K562 (cell line): Measurements from ENCODE around the gene TMEM108. TPM values are rescaled to one million over a fixed set of nuclear protein-coding genes. Genes with fewer than 3 reads are reported as not detected.

Experiments
- ATAC-seq: fragments of 200-7000 bp; cut with Tn5 transposase; 3 replicates; pipeline ENCODE4 v1.9.1; 2020; ENCODE audit warnings: moderate library complexity
- BruUV-seq: library from RNA; stranded (reverse); fragments of 400-500 nt; replicated peaks from 2 replicates; lab custom pipeline; 2021; lab: Mats Ljungman, UMichigan
- CTCF ChIA-PET: fragments of 300-600 bp; formaldehyde crosslinking; extraction: SDS; loops from one replicate; lab custom pipeline; 2021; ENCODE audit warnings: low intra/inter-chr PET ratio; lab: Yijun Ruan, JAX
- POLR2A ChIA-PET: fragments of 300-600, 350-650 bp; sonication (Branson Sonifier 250); formaldehyde crosslinking; extraction: SDS; loops from one replicate; lab custom pipeline; 2021; ENCODE audit warnings: antibody characterized with exemption, inconsistent platforms; lab: Yijun Ruan, JAX
- DNase-seq, 4 experiments: peaks; one replicate each; pipeline versions ENCODE4 v3.0.0 to v3.0.0-alpha.2; 2011 to 2018; ENCODE audit warnings: low spot score in 3 of 4, mixed read lengths in 3 of 4; ENCODE audit errors: extremely low read depth in 1 of 4
- FAIRE-seq: peaks from 2 replicates; lab custom pipeline; 2011; peaks lifted over from hg19 to GRCh38; lab: Jason Lieb, UNC
- H2AFZ ChIP-seq: 2 replicates; pipeline ENCODE4 v1.6.0; 2011; ENCODE audit warnings: low read depth, low read length, control low read depth, inconsistent platforms
- H3K27ac ChIP-seq: fragments of 200-600 bp; 3 replicates; pipeline ENCODE4 v1.8.0; 2011; ENCODE audit warnings: low read depth, mild to moderate bottlenecking, control low read depth, inconsistent platforms, low read length, moderate library complexity, mixed read lengths; ENCODE audit errors: extremely low read depth
- H3K27me3 ChIP-seq, 2 experiments: fragments of 300-600 bp in 1 of 2; 2 replicates in 1 of 2; 3 replicates in 1 of 2; pipeline versions ENCODE4 v1.6.0 to v1.8.0; 2011; ENCODE audit warnings: inconsistent platforms in 2 of 2, low read length in 2 of 2, mild to moderate bottlenecking in 1 of 2, mixed read lengths in 1 of 2, moderate library complexity in 1 of 2; ENCODE audit not compliant: control insufficient read depth in 2 of 2, insufficient read depth in 2 of 2
- H3K36me3 ChIP-seq: fragments of 300-600 bp; 3 replicates; pipeline ENCODE4 v1.8.0; 2011; ENCODE audit warnings: mild to moderate bottlenecking, low read length, inconsistent platforms; ENCODE audit not compliant: control insufficient read depth, insufficient read depth
- H3K4me1 ChIP-seq, 2 experiments: fragments of 200-600 bp in 1 of 2; replicated peaks in 1 of 2; 2 replicates in 1 of 2; 3 replicates in 1 of 2; pipeline versions ENCODE4 v1.5.1 to v1.8.0; 2011; ENCODE audit warnings: inconsistent platforms in 2 of 2, low read length in 2 of 2, mild to moderate bottlenecking in 1 of 2, mixed read lengths in 1 of 2, moderate library complexity in 1 of 2; ENCODE audit not compliant: control insufficient read depth in 2 of 2, insufficient read depth in 2 of 2
- H3K4me2 ChIP-seq: 2 replicates; pipeline ENCODE4 v1.6.1; 2011; ENCODE audit warnings: low read length, control low read depth, inconsistent platforms, mixed read lengths; ENCODE audit not compliant: insufficient read depth
- H3K4me3 ChIP-seq: fragments of 200-600 bp; sonication (generic), shearing (Covaris generic); 2 replicates; pipeline ENCODE4 v1.5.1; 2016; ENCODE audit warnings: control low read depth, inconsistent platforms
- H3K79me2 ChIP-seq: fragments of 200-600 bp; 3 replicates; pipeline ENCODE4 v1.8.0; 2011; ENCODE audit warnings: low read length, inconsistent platforms; ENCODE audit not compliant: control insufficient read depth, insufficient read depth
- H3K9ac ChIP-seq, 2 experiments: 2 replicates each; pipeline versions ENCODE4 v1.6.0 to v1.6.1; 2011; ENCODE audit warnings: low read depth in 2 of 2, low read length in 2 of 2, control low read depth in 1 of 2, inconsistent platforms in 1 of 2, mild to moderate bottlenecking in 1 of 2, mixed read lengths in 1 of 2; ENCODE audit not compliant: insufficient read depth in 1 of 2
- H3K9me1 ChIP-seq: one replicate; pipeline ENCODE4 v1.6.0; 2011; ENCODE audit warnings: inconsistent platforms, mild to moderate bottlenecking, low read length, moderate library complexity; ENCODE audit not compliant: control insufficient read depth, insufficient read depth
- H3K9me3 ChIP-seq: replicated peaks from 2 replicates; pipeline ENCODE4 v1.5.1; 2011; ENCODE audit warnings: low read depth, low read length, inconsistent platforms; ENCODE audit not compliant: control insufficient read depth, insufficient read depth
- H4K20me1 ChIP-seq: replicated peaks from 2 replicates; pipeline ENCODE4 v1.6.1; 2011; ENCODE audit warnings: low read length, inconsistent platforms, mixed read lengths; ENCODE audit not compliant: control insufficient read depth, insufficient read depth
- CHD1 ChIP-seq: fragments of 200-600 bp; sonication (generic); IDR thresholded peaks from one replicate; pipeline ENCODE4 v1.6.1; 2012; ENCODE audit warnings: mild to moderate bottlenecking, moderate library complexity, low read length, inconsistent platforms
- DNMT1 ChIP-seq: fragments of 450-650 bp; IDR thresholded peaks from 2 replicates; pipeline ENCODE4 v1.6.1; 2016; ENCODE audit warnings: antibody characterized with exemption, mild to moderate bottlenecking
- ESRRB ChIP-seq: fragments of 250-450 bp; sonication (Bioruptor Pico); IDR thresholded peaks from 2 replicates; pipeline ENCODE4 v1.5.0; 2020; ENCODE audit warnings: mild to moderate bottlenecking, moderate library complexity, borderline replicate concordance
- HEY1 ChIP-seq: fragments of 250-450 bp; sonication (Bioruptor Pico); IDR thresholded peaks from 2 replicates; pipeline ENCODE4 v1.5.0; 2020; ENCODE audit warnings: mild to moderate bottlenecking, moderate library complexity, borderline replicate concordance
- POLR2AphosphoS5 ChIP-seq: IDR thresholded peaks from 2 replicates; pipeline ENCODE4 v1.6.1; 2011; ENCODE audit warnings: mild to moderate bottlenecking, low read depth, low read length, moderate library complexity; ENCODE audit not compliant: control insufficient read depth, insufficient read depth
- STAG1 ChIP-seq: sonication (generic); formaldehyde crosslinking; IDR thresholded peaks from 2 replicates; pipeline ENCODE4 v1.5.0; 2020; ENCODE audit warnings: missing genetic modification reagents, borderline replicate concordance
- TFAM ChIP-seq: fragments of 250-450 bp; sonication (Bioruptor Pico); conservative IDR thresholded peaks from 2 replicates; pipeline ENCODE4 v1.5.0; 2021; ENCODE audit warnings: mild to moderate bottlenecking, moderate library complexity
- ZNF175 ChIP-seq: fragments of 200-800 bp; sonication (Bioruptor generic); IDR thresholded peaks from 2 replicates; pipeline ENCODE4 v1.6.1; 2016; ENCODE audit warnings: low read depth, mild to moderate bottlenecking, missing genetic modification characterization, missing compliant biosample characterization
- ZNF586 ChIP-seq: fragments of 450-650 bp; formaldehyde crosslinking; conservative IDR thresholded peaks from 2 replicates; pipeline ENCODE4 v1.4.0; 2020; ENCODE audit warnings: mild to moderate bottlenecking, moderate library complexity
- WGBS: fragments of 100-300 bp; shearing (Covaris generic); methylation state at CpG from one replicate; pipeline ENCODE4 v1.1.6; 2016; ENCODE audit warnings: low coverage, mixed read lengths; ENCODE audit not compliant: insufficient coverage; ENCODE audit errors: missing lambda C conversion rate; 5-methylcytosine and 5-hydroxymethylcytosine counted together
- in situ Hi-C: fragments of 300-500 bp; cut with MboI; formaldehyde crosslinking; loops from 4 replicates; pipeline ENCODE4 v1.15.0; 2018; ENCODE audit warnings: inconsistent platforms, mixed read lengths
- intact Hi-C: fragments of 100-400 bp; cut with micrococcal nuclease; formaldehyde crosslinking; loops from 2 replicates; pipeline ENCODE4 v1.14.2; 2022
- polyA plus RNA-seq, 8 experiments: library from polyadenylated mRNA; depleted of rRNA in 4 of 8; stranded (reverse) in 5 of 8; unstranded in 3 of 8; fragments of >200 nt; fragmentation: Nextera tagmentation in 2 of 8; fragmentation: Illumina TruSeq in 1 of 8; extraction: Ambion mirVana in 2 of 8; extraction: Trizol in 1 of 8; gene quantifications; 2 replicates each; pipeline versions ENCODE4 v1.2.1 to v1.2.3, GENCODE V29; 2011 to 2014; ENCODE audit warnings: inconsistent platforms in 1 of 8, missing spikeins in 1 of 8
- total RNA-seq, 7 experiments: library from RNA; depleted of rRNA in 6 of 7; stranded (reverse); fragments of >200 nt in 6 of 7; fragmentation: Illumina TruSeq in 2 of 7; extraction: Trizol in 2 of 7; gene quantifications; 2 replicates each; pipeline versions ENCODE4 v1.2.1 to v1.2.3, GENCODE V29; 2011 to 2021; ENCODE audit warnings: low replicate concordance in 1 of 7
- TF ChIP-seq, protein P1 (sequence below): fragments of 200-600 bp; sonication (generic); IDR thresholded peaks from one replicate; pipeline ENCODE4 v1.6.1; 2012; ENCODE audit warnings: mild to moderate bottlenecking, low read depth, low read length, inconsistent platforms
- TF ChIP-seq, protein P2 (sequence below): sonication (generic); formaldehyde crosslinking; IDR thresholded peaks from 2 replicates; pipeline ENCODE4 v1.8.0; 2022; ENCODE audit warnings: missing genetic modification reagents, mild to moderate bottlenecking, moderate library complexity, borderline replicate concordance

The TMEM108 gene
- total and polyA plus RNA-seq, 9 of the 15 experiments (the other 6 are each of a cell fraction or from before 2014, with no cell fraction given), result 0.65 to 11.1 (median 3.4) TPM

DNA sequence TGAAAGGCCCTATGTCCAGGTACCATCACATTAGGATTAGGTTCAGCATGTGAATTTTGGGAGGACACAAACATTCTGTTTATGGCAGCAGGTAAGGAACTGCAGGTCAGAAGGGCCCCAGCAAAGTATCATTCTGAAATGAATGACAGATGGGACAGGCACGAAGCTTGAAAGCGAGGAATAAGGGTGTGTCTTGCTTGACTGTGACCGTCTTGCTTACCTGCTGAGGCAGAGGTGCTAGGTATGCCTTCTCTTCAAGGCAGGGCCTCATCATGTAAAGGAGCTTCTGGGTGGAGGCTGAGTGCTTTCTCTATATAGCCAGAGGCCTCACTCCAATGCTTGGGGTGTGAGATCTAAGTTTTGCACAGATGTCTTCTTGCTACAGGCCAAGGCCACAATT is 41.4 kb downstream of the TMEM108 start:
- Histone ChIP-seq H4K20me1 (no peaks in the 10 kb centered on the region), H3K36me3 (no peaks in the 10 kb centered on the region), H3K27me3 (no peaks in the 10 kb centered on the region), H3K9me3 (no peaks in the 10 kb centered on the region), H2AFZ (no peak overlapping the region), H3K4me1 (no peaks in the 10 kb centered on the region), H3K27ac (no peak overlapping the region), H3K4me2 (no peak overlapping the region), H3K79me2 (no peaks in the 10 kb centered on the region), H3K4me3 (no peak overlapping the region), H3K9me1 (no peaks in the 10 kb centered on the region), H3K9ac (no peak overlapping the region)
- ChIA-PET POLR2A (no interaction called here), CTCF (no interaction called here)
- in situ Hi-C loops (no loop called here), intact Hi-C loops (no loop called here)
- WGBS, result 25% methylated on average over 3 of the region's 3 CpGs
- ATAC-seq, result no peak
- no TSS peak for BruUV-seq
- no peak for DNase-seq
- FAIRE-seq, result no peak
- TF ChIP-seq ZNF175 (CRISPR knock-in tag), result no peak
- no peak for TF ChIP-seq ZNF586
- TF ChIP-seq, protein P1, sequence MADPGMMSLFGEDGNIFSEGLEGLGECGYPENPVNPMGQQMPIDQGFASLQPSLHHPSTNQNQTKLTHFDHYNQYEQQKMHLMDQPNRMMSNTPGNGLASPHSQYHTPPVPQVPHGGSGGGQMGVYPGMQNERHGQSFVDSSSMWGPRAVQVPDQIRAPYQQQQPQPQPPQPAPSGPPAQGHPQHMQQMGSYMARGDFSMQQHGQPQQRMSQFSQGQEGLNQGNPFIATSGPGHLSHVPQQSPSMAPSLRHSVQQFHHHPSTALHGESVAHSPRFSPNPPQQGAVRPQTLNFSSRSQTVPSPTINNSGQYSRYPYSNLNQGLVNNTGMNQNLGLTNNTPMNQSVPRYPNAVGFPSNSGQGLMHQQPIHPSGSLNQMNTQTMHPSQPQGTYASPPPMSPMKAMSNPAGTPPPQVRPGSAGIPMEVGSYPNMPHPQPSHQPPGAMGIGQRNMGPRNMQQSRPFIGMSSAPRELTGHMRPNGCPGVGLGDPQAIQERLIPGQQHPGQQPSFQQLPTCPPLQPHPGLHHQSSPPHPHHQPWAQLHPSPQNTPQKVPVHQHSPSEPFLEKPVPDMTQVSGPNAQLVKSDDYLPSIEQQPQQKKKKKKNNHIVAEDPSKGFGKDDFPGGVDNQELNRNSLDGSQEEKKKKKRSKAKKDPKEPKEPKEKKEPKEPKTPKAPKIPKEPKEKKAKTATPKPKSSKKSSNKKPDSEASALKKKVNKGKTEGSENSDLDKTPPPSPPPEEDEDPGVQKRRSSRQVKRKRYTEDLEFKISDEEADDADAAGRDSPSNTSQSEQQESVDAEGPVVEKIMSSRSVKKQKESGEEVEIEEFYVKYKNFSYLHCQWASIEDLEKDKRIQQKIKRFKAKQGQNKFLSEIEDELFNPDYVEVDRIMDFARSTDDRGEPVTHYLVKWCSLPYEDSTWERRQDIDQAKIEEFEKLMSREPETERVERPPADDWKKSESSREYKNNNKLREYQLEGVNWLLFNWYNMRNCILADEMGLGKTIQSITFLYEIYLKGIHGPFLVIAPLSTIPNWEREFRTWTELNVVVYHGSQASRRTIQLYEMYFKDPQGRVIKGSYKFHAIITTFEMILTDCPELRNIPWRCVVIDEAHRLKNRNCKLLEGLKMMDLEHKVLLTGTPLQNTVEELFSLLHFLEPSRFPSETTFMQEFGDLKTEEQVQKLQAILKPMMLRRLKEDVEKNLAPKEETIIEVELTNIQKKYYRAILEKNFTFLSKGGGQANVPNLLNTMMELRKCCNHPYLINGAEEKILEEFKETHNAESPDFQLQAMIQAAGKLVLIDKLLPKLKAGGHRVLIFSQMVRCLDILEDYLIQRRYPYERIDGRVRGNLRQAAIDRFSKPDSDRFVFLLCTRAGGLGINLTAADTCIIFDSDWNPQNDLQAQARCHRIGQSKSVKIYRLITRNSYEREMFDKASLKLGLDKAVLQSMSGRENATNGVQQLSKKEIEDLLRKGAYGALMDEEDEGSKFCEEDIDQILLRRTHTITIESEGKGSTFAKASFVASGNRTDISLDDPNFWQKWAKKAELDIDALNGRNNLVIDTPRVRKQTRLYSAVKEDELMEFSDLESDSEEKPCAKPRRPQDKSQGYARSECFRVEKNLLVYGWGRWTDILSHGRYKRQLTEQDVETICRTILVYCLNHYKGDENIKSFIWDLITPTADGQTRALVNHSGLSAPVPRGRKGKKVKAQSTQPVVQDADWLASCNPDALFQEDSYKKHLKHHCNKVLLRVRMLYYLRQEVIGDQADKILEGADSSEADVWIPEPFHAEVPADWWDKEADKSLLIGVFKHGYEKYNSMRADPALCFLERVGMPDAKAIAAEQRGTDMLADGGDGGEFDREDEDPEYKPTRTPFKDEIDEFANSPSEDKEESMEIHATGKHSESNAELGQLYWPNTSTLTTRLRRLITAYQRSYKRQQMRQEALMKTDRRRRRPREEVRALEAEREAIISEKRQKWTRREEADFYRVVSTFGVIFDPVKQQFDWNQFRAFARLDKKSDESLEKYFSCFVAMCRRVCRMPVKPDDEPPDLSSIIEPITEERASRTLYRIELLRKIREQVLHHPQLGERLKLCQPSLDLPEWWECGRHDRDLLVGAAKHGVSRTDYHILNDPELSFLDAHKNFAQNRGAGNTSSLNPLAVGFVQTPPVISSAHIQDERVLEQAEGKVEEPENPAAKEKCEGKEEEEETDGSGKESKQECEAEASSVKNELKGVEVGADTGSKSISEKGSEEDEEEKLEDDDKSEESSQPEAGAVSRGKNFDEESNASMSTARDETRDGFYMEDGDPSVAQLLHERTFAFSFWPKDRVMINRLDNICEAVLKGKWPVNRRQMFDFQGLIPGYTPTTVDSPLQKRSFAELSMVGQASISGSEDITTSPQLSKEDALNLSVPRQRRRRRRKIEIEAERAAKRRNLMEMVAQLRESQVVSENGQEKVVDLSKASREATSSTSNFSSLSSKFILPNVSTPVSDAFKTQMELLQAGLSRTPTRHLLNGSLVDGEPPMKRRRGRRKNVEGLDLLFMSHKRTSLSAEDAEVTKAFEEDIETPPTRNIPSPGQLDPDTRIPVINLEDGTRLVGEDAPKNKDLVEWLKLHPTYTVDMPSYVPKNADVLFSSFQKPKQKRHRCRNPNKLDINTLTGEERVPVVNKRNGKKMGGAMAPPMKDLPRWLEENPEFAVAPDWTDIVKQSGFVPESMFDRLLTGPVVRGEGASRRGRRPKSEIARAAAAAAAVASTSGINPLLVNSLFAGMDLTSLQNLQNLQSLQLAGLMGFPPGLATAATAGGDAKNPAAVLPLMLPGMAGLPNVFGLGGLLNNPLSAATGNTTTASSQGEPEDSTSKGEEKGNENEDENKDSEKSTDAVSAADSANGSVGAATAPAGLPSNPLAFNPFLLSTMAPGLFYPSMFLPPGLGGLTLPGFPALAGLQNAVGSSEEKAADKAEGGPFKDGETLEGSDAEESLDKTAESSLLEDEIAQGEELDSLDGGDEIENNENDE, result no peak
- TF ChIP-seq POLR2AphosphoS5, result no peak
- TF ChIP-seq CHD1, result no peak
- TF ChIP-seq STAG1 (CRISPR knock-in tag), result no peak
- no peak for TF ChIP-seq ESRRB (CRISPR knock-in tag)
- TF ChIP-seq, protein P2, sequence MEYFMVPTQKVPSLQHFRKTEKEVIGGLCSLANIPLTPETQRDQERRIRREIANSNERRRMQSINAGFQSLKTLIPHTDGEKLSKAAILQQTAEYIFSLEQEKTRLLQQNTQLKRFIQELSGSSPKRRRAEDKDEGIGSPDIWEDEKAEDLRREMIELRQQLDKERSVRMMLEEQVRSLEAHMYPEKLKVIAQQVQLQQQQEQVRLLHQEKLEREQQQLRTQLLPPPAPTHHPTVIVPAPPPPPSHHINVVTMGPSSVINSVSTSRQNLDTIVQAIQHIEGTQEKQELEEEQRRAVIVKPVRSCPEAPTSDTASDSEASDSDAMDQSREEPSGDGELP (CRISPR knock-in tag), result no peak
- no peak for TF ChIP-seq HEY1 (CRISPR knock-in tag)
- no peak for TF ChIP-seq TFAM
- no peak for TF ChIP-seq DNMT1
